NCI-H2171 (cell line): ENCODE results near the gene DRC7.

Experiments
- DNase-seq: peaks from one replicate; lab custom pipeline; 2025; lab: John Stamatoyannopoulos, UW

DRC7 gene, protein sequence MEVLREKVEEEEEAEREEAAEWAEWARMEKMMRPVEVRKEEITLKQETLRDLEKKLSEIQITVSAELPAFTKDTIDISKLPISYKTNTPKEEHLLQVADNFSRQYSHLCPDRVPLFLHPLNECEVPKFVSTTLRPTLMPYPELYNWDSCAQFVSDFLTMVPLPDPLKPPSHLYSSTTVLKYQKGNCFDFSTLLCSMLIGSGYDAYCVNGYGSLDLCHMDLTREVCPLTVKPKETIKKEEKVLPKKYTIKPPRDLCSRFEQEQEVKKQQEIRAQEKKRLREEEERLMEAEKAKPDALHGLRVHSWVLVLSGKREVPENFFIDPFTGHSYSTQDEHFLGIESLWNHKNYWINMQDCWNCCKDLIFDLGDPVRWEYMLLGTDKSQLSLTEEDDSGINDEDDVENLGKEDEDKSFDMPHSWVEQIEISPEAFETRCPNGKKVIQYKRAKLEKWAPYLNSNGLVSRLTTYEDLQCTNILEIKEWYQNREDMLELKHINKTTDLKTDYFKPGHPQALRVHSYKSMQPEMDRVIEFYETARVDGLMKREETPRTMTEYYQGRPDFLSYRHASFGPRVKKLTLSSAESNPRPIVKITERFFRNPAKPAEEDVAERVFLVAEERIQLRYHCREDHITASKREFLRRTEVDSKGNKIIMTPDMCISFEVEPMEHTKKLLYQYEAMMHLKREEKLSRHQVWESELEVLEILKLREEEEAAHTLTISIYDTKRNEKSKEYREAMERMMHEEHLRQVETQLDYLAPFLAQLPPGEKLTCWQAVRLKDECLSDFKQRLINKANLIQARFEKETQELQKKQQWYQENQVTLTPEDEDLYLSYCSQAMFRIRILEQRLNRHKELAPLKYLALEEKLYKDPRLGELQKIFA

DNA sequence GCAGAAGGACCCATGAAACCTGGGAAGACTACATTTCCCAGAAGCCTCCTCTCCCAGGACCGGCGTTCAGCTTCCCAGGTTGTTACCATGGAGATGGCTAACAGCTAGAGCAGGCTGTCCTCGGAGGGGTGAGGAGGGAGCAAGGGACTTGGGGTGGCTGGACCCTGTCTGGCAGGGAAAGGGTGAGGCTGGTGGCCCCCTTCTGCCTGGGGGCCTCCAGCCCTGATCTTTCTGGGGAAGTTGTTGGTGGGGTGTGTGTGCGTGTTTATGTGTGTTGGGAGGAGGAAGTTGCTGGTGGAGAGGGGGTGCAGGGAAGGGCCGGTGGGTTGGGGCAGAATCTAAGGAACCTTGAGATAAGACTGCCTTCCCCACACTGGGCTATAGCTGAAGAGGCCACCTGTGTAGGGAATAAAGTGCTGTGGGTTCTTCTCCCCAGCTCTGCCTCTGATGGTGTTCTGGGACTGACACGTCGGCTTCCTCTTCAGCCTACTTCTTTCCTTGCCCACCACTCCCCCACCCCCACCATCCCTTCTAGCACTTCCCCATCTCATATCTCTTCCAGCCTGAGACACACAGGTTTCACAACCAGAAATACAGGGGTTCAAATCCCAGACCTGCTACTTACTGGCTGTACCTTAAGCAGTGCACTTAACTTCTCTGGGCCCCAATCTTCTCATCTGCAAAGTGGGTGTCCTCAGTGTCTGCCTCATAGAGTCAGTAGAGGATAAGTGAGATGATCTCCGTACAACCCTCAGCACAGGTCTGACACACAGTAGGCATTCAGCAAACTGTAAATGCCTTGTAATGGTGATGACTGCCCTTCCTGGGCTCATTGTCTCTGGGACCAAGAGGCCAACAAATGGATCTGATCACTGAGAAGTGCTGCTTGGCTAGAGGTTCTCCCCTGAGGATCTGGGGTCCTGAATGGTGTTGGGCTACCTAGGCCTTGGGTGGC is at the start of gene DRC7:
DRC7 (plus strand) TSS at position 82 of the 955 bp plus-strand sequence. CDS start 3,144 bp downstream, outside the sequence.
- peak; percentile 59 for DNase-seq

DNA sequence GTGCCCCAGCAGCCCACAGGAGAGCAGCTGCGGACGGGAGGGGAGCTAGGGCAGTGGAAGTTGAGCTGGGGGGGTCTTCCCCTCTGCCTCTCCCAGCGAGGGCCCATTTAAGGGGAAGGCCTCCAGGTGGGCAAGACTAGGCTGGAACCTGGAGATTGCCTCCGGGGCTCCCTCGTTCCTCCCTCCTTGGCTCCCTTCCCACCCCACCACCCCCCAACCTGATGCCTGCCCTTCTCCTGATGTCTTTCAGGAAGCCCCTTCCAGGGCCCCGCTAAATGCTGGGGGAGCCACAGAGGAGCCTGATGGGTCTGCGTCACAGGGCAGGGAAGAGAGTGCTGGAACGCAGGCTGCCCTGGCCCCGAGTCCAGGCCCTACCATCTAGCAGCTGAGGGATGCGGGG is 49.4 kb upstream of the DRC7 start:
- DNase-seq: no peak

DNA sequence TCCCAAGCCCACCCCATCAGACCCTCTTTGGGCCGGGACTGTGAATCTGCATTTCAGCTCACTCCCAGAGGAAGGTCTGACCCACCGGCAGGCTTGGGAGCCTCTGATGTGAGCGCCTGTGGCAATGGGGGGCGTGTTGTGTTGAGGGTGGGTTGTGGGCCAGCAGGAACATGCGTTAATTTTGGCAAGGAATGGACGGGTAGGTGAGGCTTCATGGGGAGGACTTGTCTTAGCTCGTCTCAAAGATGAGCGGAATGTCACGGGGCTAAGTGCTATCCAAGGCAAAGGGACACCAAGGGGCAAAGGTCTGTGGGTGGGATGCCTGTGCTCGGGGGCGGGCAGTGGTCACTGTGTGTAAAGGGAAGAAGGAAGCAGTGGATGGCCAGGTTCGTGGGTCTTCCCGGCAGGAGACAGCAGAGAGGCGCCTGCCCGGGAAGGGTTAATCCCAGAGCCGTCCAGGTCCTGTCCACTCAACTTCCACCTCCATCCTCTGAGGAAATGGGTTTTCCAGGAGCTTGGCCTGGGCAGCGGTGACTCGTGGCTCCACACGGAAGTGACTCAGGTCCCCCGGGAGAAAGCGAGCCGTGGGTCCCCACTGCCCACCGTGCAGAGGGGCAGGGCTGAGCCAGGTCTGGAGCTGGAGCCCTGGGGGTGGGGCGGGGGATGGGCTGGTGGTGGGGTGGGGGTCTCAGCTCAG is 48.8 kb upstream of the DRC7 start:
- no peak for DNase-seq

DNA sequence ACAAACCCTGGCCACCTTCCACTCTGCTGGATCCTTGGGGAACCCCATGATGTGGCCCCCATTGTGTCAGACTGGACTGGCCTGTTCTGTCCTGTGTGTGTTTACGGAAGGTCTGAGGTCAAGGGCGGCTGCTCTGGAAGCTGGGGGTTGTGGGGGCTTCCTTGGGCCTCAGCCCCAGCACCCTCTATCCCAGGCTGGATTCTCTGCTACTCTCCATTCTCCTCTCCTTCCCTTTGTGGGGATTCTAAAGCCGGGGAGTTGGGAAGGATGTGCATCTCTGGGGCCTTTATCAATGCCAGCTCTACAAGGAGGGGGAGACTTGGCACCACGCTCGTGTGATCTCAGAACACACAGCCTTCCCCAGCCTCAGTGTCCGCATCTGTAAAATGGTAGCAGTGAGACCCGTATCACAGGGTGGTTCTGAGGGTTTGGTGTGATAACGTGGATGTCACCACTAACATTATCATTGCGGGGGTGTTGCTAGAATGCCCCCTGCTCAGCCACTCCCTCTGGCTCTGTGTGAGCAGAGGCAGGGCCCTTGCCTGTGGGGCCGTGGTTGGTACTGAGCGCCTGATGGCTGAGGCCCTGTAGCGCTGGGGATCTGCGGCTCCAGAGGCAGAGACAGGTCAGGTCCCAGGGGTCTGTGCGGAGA is 48.1 kb upstream of the DRC7 start:
- no peak for DNase-seq

DNA sequence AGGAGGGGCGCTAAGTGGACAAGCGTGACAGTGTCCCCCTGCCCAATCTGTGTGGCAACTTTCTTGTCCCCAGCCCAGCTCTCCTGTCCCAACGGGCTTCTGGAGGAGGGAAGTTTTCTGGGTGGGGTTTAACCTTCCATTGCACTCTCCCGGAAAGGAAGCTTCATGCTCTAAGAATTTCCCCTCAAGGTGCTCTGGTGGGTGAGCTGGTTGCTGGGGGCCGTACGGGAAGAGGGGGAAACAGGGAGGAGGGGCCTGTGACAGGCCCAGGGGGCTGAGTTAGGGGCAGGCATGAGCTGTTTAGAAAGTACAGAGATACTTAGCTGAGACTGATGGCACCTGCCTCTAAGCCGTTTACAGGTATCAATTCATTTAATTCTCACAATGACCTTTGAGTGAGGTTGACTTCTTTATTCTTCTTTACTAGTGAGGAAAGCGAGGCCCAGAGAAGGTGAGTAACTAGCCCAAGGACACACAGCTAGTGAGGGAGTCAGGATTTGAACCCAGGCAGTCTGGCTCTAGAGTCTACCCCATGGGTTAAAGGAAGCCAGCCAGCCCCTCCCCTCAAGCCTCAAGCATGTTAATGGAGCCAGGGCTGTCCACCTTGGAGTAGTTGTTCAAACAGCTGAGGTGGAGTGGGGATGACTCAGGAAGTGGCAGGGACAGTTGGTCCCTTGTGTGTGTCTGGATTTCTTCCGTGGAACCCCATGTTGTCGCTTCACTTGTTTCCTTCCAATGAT is 47.3 kb upstream of the DRC7 start:
- no peak for DNase-seq

DNA sequence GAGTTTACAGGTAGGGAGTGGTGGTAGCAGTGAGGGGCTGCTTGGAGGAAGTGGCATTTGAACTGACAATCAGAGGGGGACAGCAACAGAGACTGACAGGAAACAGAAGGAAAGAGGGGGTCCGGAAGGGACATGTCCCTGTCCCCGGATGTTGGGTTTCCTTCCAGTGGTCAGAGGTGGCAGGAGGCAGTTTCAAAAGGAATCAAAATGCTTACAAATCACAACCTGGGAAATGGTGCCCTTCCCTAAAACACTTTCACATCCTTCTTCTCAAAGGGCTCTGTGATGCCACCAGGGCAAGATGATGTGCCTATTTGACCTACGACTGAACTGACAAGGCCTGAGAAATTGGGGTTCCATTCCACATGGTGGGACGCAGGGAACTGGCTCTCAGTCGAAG is 46.5 kb upstream of the DRC7 start:
- no peak for DNase-seq

DNA sequence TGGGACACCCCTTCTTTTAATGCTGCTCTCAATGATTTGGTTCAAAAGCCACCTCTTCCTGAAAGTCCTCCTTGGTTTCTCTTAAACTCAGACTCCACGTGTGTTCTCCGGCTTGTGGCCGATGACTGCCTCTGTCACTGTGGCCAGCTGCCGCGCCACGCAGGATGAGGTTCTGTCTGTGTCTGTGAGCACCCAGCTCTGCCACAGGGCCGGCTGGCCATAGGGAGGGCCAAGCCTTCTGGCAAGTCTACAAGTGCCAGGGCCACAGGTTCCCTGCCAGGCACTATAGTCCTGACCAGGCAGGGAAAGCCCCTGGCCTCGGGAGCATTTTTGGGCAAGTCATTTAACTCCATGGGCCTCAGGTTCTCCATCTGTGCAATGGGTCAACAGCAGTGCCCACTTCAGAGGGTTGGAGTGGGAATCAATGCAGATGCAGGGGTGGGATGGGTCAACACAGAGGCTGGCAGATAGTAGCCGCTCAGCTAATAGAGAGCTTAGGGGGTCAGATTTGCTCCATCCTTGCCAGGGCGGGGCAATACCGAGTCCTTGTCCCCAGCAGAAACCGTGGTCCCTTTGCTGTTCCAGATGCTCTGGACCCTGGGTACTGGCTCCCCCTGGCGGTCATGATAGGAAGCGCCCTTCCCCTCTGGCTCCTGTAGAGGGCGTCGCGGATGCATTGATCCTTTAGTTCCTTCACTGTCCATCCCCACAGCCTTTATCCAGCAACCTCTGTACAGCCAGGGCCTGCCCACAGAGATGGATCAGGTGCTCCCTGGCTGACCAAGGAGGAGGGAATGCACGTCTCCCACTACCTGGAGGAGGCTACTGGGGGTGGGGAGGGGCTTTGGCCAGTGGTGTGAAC is 45.8 kb upstream of the DRC7 start:
- peak; percentile 38 for DNase-seq

DNA sequence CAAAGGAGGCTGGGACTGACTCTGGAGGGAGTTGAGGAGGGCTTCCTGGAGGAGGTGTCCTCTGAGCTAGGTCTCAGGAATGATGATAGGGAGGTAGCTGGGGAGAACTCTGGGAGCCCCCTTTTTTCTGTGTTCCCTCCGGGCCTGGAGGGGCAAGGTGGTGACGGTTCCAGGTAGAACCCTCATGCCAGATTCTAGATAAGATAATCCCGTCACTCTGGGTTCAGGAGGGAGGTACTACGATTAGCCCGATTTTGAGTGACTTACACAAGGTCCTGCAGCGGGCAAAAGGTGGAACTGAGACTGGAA is 45.2 kb upstream of the DRC7 start:
- DNase-seq: no peak

DNA sequence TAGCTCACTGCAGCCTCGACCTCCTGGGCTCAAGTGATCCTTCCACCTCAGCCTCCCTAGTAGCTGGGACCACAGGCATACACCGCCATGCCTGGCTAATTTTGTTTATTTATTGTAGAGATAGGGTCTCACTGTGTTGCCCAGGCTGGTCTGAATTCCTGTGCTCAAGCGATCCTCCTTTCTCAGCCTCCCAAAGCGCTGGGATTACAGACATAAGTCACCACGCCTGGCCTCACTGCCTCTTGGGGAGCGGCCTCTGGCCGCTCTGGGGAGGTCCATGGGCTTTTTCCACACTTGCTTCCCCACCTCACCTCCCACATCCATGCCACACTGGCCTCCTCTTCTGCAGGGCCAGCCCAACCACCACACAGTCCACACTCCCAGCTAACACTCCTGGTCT is 44.8 kb upstream of the DRC7 start:
- DNase-seq: no peak

DNA sequence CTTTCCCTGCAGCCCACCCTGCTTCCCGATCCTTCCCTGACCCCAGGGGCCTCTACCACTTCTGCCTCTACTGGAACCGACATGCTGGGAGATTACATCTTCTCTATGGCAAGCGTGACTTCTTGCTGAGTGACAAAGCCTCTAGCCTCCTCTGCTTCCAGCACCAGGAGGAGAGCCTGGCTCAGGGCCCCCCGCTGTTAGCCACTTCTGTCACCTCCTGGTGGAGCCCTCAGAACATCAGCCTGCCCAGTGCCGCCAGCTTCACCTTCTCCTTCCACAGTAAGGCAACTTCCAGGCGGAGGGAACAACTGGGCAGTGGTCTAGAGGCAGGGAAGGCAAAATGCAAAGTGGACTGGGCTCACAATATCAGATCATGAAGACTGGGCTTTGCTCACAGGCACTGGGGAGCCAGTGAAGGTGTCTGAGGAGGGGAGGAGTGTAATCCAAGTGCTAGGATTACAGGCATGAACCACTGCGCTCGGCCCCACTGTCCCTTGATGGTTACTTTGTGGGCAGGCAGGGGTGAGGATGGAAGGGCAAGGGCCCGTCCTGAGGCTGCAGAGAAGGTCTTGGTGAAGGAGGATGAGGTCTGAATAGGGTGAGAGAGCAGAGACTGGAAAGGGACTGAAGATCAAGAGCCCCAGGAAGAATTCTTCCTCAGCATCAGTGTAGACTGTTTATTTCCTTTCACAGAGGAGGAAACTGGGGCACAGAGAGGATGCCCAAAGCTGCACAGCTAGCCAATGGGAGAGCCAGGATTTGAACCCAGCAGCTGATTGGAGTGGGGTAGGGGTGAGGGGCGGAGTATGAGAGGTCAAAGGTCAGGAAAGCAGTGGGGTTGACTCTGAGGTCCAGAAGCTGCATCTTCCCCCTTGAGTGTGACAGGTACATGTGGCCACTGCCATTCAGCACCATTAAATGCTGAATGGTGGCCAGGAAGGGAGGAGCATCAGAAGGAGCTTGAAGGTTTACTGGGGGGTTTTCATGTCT is 43.0 kb upstream of the DRC7 start:
- DNase-seq: no peak

DNA sequence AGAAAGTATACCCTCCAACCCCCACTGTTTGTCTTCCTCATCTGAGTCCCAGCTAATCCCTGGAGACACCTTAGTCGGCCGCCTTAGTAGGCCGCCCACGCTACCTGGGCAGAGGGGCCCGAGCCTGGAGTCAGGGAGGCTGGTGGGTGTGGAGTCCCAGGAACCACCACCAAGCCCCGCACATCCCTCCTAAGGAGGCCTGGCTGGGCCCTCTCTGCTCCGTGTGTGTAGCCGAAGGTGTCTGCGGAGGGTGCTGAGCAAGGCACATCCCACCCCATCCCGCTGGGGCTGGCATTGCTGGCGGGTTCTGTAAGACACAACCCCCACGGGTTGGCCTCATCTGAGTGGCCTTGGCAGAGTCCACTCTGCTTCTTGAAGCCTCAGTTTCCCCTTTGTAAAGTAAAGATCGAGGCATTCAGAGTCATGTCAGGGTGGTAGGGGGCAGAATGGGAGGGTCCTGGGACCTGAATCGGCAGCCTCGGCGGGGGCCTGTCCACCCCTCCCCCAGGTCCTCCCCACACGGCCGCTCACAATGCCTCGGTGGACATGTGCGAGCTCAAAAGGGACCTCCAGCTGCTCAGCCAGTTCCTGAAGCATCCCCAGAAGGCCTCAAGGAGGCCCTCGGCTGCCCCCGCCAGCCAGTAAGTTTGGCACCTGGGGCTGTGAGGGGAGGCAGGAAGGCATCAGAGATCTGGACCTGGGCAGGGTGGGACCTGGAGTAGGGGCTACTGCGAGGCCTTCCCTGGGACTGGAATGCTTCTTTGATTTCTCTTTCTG is 41.7 kb upstream of the DRC7 start:
- no peak for DNase-seq

DNA sequence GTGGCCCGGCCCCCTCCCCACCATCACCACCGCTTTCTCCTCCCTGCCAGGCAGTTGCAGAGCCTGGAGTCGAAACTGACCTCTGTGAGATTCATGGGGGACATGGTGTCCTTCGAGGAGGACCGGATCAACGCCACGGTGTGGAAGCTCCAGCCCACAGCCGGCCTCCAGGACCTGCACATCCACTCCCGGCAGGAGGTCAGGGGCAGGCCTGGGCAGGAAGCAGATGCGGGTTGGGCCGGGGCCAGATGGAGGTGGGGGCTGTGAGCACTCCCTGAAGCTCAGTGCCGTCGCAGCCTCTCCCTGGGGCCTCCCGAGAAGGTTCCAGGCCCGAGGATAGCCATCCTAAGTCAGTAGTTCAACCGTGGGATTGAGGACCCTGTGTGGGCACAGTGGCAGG is 40.7 kb upstream of the DRC7 start:
- peak; percentile 3 for DNase-seq

DNA sequence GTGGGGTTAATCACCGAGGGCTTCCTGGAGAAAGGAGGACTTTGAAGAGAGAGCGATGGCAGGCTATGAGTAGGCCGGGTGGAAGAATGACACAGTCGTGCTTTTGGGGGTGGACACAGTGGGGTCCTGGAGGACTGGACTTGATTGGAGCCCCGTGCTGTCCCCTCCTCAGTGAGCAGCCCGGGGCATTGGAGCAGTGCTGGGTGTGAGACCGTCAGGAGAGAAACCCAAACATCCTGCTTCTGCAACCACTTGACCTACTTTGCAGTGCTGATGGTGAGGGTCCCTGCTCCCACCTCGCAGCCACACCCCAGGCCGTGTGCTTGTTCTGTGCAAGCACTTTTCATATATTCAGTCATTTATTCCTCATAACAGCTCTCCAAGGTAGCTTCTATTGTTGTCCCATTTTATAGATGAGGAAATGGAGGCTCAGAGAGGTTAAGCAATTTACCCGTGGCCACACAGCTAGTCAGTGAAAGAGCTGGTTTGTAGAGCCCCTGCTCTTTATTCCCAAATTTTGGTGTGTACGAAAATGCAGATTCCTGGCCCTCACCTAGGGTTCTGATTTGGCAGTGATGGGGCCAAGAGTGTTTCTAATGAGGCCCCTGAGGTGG is 38.2 kb upstream of the DRC7 start:
- no peak for DNase-seq

DNA sequence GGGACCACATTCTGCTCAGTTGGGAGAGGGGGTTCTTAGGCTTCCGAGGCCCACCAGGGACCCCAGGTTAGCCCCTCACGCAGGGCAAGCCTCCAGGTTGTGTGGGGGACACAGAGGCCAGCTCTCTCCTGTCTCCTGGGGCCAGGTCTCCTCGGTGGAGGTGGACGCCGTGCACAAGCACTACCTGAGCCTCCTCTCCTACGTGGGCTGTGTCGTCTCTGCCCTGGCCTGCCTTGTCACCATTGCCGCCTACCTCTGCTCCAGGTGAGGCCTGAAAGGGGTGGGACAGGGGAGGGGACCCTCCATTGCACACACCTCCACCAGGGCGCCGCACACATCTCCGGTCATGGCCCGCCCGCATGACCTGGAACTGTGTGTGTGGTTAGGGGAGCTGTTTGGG is 37.4 kb upstream of the DRC7 start:
- no peak for DNase-seq

DNA sequence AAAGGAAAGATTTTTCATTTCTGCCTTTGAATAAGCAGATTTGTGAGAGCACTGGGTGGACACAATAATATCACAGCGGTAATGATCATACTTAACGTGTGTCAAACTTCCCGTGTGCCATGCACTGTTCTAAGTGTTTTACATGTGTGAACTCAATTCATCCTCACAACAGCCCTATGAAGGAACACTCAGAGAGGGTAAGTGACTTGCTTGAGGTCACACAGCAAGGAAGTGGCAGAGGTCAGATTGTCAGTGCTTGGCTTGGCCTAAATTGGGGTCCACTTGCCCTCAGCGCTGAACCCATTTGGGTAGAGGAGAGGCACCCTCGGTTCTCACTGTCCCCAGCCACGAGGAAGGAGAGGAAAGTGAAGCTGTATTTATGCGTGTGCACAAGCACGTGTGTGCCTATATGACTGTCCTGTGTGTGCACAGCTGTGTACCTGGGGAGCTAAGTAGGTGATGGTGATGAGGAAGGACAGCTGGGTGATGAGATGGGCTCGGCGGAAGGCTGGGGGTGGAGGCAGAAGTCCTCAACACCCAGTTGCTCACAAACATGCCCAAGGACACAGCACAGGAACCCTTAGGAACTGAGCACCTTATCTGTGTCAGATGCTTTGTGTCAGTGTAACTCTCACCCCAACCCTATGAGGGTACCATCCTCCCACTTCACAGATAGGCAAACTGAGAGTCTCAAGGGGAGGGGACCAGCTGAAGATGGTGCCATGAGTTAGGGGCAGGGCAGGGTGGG is 36.3 kb upstream of the DRC7 start:
- no peak for DNase-seq
